Epithelial cell of proximal tubule (primary cell): Measurements from ENCODE around the gene HSF2. TPM values are rescaled to one million over a fixed set of nuclear protein-coding genes. Genes with fewer than 3 reads are reported as not detected.

Experiments
- DNase-seq: peaks from one replicate; pipeline ENCODE4 v3.0.0-alpha.2; 2011; ENCODE audit warnings: low read depth
- H3K4me3 ChIP-seq: 2 replicates; pipeline ENCODE4 v1.5.1; 2011; ENCODE audit warnings: low read depth, mild to moderate bottlenecking, low read length
- CTCF ChIP-seq: conservative IDR thresholded peaks from 2 replicates; pipeline ENCODE4 v1.5.1; 2012; ENCODE audit warnings: low read depth, mild to moderate bottlenecking, low read length
- total RNA-seq: library from RNA; depleted of rRNA; stranded (reverse); fragments of >200 nt; gene quantifications from 2 replicates; pipeline ENCODE4 v1.2.3, GENCODE V29; 2015

HSF2 gene
- total RNA-seq, 1 donor from 2014 or later: 17.1 TPM

- no peak for TF ChIP-seq CTCF
- no peak overlapping the region for H3K4me3 ChIP-seq
- no peak for DNase-seq
These were observed 62.4 kb downstream of the HSF2 start for GRCh38 chr6:122461885-122462284.

GRCh38 chr6:122471107-122472021, 71.9 kb downstream of the HSF2 start, which contains the start of gene SERINC1:
Gene SERINC1 (minus strand): TSS chr6:122471807. CDS start chr6:122471737, 70 bp downstream.
- no peak for TF ChIP-seq CTCF
- H3K4me3 ChIP-seq: peak within 1 kb of the TSS; percentile 93
- DNase-seq: peak; percentile 68

- TF ChIP-seq CTCF: no peak
- DNase-seq: no peak
- H3K4me3 ChIP-seq: peak overlapping the region; percentile 93
These were observed 72.5 kb downstream of the HSF2 start for GRCh38 chr6:122472022-122472340.

GRCh38 chr6:122476131-122476530, 76.7 kb downstream of the HSF2 start:
- peak; percentile 51 for TF ChIP-seq CTCF
- no peak overlapping the region for H3K4me3 ChIP-seq
- no peak for DNase-seq

GRCh38 chr6:122482750-122483080, 83.3 kb downstream of the HSF2 start:
- H3K4me3 ChIP-seq: no peak overlapping the region
- no peak for DNase-seq
- TF ChIP-seq CTCF: no peak

Other genes with a start within 250 kb of the HSF2 start
- gene SERINC1, start 72.2 kb downstream of the HSF2 start, total RNA-seq: 61.9 and 70.5 TPM in 2 replicates
- 23.2 and 48.5 TPM in 2 replicates for gene PKIB, start 210.8 kb downstream of the HSF2 start, total RNA-seq